ENCODE data around the gene RASSF3.
A peak's percentile ranks its signal among the peaks of the same experiment; 100 is the strongest.
"Not testable (repeated sequence)": the region's sequence is repeated elsewhere in the genome, so short reads cannot be mapped to it uniquely, and the experiment has no call there.

RASSF3 gene, protein sequence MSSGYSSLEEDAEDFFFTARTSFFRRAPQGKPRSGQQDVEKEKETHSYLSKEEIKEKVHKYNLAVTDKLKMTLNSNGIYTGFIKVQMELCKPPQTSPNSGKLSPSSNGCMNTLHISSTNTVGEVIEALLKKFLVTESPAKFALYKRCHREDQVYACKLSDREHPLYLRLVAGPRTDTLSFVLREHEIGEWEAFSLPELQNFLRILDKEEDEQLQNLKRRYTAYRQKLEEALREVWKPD

DNA sequence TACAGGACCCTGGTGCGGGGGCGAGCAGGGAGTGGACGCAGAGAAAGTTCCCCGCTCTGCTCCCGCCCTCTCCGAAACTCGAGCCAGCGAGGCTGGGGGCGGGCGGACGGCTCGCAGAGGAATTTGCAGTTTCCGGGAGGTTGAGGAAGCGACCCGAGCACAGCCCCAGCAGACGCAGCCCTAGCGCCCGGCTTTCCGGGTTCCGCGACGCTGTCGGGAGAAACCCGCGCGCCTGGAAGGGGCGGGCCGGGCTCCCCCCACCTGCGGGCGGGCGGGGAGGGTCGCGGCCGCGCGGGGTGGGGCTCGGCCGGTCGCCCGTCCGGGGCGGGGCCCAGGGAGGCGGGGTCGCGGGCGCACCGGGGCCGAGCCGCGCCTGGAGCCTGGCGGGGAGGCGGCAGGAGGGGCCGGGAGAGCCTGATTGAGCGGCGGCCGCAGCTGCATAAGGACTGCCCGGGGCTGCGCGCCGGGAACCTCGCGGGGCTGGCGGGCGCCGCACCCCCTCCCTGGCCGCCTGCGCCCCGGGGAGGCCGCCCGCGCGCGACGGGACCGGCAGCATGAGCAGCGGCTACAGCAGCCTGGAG is at the start of gene RASSF3:
Gene RASSF3, plus strand, starts transcription at position 417 of the 581 bp plus-strand sequence. Its CDS starts 138 bp downstream, at position 555.
- DNase-seq (ENCODE audit: extremely low read depth in 1 of 2, low read depth in 1 of 2) = peak; percentile 61 to 65

DNA sequence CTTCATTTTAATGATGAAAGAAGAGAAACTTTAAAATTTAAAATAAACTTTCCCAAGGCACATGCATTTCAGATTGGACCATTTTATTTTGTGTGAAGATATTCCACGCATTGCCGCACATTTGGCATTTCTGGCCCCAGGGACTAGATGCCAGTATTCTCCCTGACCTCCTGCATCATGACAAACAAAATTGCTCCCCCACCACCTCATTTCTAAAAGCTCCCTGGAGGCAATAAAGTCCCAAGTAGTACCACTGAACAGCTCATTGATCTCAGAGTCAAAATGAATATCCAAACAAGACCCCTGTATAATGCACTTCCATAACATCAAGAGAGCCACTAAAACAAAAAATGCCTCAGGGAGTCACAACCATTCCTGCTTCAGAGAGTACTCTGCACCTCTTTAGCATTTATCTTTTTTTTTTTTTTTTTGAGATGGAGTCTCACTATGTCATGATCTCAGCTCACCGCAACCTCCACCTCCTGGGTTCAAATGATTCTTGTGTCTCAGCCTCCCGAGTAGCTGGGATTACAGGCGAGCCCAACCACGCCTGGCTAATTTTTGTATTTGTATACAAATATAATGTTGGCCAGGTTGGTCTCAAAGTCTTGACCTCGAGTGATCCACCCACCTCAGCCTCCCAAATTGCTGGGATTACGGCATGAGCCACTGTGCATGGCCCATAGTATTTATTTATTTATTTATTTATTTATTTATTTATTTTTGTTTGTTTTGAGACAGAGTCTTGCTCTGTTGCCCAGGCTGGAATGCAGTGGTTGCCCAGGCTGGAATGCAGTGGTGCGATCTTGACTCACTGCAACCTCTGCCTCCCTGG is 48.8 kb upstream of the RASSF3 start:
- no peak for DNase-seq (ENCODE audit: extremely low read depth in 1 of 2, low read depth in 1 of 2)

DNA sequence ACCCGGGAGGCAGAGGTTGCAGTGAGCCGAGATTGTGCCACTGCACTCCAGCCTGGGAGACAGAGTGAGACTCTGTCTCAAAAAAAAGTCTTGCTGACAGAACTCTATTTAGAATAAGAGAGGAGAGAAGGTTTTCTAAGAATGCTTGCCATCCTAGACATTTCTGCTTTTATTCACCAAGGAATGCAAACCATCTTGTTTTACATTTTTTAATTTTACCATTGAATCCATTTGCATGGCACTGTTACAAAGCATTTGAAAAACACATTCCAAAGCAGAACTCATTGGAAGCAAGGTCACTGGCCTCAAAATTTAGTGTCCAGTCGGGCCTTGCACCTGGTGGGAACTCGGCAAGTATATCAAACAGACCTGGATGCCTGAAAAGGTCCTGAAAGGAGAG is 44.2 kb upstream of the RASSF3 start:
- no peak for DNase-seq (ENCODE audit: extremely low read depth in 1 of 2, low read depth in 1 of 2)

DNA sequence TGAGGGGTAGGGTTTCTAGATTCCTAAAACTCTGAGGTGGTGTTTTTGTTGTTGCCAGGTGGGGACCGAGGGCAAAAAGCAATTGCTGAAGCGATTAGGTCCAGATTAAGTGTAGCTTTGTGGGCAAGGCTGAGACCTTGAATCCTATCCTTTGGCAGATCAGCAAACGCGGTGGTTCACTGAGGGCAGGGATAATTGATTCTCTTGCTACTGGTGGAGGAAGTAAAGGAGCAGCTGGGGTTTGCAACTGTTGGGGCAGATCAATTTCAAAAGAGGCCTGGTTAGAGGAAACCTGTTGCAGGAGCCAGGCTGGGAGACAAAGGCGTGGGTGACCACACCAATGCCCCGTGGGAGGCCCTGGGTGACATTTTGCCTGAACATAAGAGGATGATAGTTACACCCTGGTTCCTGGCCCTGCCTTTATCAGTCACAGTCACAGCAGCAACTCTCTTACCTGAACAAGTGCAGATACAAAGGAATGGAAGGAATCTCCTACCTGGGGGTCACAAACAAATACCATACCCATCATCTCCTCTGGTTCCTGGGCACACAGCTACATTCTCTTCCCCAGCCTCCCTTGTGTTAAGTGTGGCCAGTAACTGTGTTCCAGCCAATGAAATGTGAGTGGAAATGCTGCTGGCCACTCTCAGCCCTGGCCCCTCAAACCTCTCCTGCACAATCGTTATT is 43.3 kb upstream of the RASSF3 start:
- no peak for DNase-seq (ENCODE audit: extremely low read depth in 1 of 2, low read depth in 1 of 2)

DNA sequence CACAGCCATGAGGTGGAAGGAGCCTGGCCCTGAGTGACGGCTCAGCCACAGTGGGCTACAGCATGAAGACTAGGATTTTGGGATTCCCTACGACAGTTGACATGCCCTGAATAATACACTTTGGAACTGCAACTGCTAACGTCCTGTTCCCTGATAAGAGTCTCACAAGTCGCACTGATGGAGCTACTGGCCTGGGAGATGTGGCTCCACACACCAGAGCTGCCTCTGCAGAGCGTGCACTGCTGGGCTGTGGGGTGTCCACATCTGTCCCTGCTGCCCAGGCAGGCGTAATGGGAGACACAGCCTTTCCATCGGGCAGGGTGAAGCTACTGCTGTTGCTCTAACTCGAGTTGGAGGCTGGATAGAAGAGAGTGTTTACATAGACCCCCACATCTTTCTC is 42.7 kb upstream of the RASSF3 start:
- no peak for DNase-seq (ENCODE audit: extremely low read depth in 1 of 2, low read depth in 1 of 2)

DNA sequence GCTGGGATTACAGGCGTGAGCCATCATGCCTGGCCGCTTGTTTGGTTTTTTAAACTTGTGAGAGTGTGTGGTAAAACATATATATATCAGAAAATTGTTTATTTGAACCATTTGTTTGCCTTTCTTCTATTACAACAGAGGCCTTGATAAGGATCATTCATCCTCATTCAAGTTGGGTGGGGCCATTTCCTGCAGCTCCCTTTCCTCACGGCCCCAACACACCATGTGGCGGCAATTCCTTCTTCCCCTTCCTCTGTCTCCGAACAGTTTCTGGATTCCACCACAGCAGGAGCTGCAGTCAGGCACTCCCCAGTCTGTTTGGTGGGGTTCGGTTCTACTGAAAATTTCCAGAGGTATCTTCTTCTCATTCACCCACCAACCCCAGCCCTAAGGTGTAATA is 42.0 kb upstream of the RASSF3 start:
- no peak for DNase-seq (ENCODE audit: extremely low read depth in 1 of 2, low read depth in 1 of 2)

DNA sequence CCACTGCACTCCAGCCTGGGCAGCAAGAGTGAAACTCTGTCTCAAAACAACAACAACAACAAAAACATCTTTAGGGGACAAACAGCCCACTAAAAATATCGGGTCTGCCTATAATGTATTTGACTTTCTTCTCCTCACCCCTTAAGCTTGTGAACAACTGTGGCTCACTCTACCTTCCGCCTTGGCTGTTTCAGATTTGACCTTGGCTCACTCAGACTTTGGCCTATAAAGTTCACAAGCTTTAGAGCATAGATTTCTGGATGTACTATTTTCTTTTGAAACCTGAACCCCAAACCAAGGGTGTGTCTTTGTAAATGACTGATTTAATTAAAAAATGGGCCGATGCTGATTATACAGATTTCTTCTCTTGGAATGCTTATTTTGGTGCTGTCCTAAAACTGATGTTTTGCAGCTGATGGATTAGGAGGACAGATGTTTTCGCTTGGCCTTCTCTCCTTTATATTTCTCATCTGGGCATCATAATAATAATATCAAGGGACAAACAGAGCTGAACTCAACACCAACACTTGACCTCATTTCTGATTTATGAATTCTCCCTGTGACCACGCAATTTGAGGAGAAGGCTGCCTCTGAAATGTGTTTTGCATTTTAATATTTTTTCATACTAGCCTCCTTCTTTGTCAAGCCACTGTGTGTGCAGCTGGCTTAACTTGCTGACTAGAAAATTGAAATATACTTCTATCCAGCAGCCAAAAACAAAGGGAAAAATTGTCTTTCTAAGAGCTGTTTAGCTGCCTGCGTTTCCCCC is 40.2 kb upstream of the RASSF3 start:
- DNase-seq (ENCODE audit: extremely low read depth in 1 of 2, low read depth in 1 of 2) = no peak

DNA sequence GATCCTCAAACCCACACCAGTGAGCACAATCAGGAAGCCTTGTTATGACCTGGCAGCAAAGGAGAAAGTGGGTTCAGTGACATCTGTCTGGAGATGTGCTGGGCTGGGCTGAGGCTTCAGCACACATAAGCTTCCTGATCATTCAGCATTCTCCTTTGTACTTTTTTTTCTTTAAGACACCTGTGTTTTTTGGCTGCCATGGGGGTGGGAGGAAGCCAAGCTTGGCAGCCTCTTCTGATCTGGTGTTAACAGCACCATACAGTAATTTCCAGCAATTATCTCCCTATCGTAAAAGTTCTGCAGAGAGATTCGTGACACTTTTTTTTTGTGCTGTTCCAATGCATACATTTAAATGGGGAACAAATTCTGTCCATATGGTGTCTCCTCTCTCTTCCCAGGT is 38.9 kb upstream of the RASSF3 start:
- no peak for DNase-seq (ENCODE audit: extremely low read depth in 1 of 2, low read depth in 1 of 2)

DNA sequence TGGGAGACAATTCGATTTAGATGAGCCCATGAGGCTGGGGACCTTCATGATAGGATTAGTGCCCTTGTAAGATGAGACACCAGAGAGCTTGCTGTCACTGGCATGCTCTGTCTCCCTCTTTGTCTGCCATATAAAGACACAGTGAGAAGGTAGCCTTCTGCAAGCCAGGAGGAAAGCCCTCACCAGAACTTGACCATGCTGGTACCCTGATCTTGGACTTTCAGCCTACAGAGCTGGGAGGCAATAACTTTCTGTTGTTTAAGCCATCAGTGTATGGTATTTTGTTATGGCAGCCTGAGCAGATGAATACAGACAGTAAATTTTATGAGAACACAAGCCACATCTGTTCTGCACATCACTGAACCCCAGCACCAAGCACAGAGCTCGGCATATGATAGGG is 38.1 kb upstream of the RASSF3 start:
- DNase-seq (ENCODE audit: extremely low read depth in 1 of 2, low read depth in 1 of 2) = no peak

DNA sequence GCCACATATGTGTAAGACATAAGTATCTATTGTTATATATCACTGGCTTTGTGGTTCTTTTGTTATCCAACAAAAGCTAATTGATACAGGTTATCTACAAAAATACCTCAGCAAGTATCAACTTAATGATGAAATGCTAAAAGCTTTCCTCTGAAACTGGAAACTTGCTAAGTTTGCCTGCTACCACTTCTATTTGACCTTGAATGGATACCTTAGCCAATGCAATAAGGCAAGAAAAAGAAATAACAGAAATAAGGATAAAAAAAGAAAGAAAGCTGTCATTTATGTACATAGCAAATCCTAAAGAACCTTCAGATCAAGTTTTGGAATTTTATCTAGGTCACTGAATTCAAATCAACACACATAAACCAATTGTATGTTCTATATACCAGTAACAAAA is 35.5 kb upstream of the RASSF3 start:
- no peak for DNase-seq (ENCODE audit: extremely low read depth in 1 of 2, low read depth in 1 of 2)

DNA sequence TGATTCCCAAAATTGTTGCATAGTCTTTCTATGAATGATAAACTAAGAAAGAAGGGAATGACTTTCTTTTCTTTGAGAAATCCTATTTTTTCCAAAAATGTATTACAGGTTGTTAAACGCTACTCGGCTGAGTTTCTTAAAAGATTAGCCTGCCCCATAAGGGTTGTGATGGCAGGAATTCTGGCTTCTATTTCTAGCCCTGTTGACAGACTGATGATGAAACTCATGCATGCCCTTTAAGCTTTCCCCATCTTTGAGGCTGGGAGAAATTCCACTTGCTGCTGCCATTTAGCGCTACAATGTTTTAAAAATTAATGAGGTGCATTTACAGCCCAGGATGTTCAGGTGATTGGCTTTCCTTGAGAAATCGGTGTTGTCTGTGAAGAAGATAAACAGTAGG is 33.2 kb upstream of the RASSF3 start:
- DNase-seq (ENCODE audit: extremely low read depth in 1 of 2, low read depth in 1 of 2) = no peak

DNA sequence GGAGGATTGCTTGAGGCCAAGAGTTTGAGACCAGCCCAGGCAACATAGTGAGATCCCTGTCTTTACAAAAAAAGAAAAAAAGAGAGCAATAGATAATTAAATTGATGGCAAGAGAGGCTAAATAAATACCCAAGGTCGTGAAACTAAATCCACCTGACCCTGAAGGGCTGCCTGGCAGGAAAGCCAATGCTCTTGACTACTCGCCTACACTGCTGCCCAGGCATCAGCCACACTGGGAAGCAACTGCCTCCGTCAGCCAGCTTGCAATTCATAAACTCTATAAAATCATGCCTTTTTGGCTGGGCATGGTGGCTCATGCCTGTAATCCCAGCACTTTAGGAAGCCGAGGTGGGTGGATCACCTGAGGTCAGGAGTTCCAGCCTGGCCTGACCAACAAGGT is 31.7 kb upstream of the RASSF3 start:
- no peak for DNase-seq (ENCODE audit: extremely low read depth in 1 of 2, low read depth in 1 of 2)

DNA sequence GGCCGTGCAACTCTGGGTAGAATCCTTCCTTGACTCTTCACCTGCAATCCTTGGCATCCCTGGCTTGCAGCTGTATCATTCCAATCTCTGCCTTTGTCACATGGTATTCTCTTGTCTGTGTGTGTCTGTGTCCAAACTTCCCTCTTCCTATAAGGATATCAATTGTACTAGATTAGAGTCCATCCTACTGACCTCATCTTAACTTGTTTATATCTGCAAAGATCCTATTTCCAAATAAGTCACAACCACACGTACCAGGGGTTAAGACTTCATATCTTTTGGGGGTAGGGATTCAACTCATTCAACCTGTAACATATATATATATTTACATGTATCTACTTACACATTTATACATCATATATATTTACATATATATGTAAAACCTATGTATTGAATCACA is 29.6 kb upstream of the RASSF3 start:
- DNase-seq (ENCODE audit: extremely low read depth in 1 of 2, low read depth in 1 of 2) = no peak

DNA sequence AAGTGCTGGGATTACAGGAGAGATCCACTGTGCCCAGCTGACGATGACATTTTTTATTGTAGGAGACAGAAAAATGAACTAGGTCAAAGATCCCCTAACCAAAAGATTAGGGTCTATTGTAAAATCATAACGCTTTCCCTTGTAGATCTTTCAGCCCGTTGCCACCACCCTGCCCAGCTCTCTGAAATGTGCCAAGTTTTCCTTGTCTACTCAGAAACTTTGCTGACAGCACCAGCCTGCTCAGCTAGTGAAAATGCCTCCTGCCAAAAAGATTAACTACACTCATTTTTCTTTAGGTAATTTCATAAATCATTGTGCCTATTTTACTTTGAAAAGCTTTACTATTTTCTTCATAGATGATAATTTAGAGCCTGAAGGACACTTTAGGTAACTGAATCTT is 28.2 kb upstream of the RASSF3 start:
- DNase-seq (ENCODE audit: extremely low read depth in 1 of 2, low read depth in 1 of 2) = no peak

DNA sequence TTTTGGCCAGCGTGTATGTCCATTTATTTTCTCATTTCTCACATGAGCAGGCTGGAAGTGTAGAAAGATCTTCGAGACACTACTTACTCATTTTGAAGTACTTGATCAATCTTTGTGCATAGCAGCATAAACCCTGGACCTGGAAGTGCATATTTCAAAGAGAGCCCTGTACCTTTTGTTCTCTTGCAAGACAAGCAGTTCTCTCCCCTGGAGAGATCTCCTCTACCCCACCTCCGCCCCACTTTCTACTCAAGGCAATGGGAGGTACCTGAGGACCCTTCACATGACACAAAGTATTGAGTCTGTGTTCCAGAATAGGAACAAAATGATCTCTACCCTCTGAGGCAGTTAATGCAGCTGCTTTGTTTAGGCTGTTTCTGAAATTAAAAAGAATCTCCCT is 27.4 kb upstream of the RASSF3 start:
- DNase-seq (ENCODE audit: extremely low read depth in 1 of 2, low read depth in 1 of 2) = no peak

DNA sequence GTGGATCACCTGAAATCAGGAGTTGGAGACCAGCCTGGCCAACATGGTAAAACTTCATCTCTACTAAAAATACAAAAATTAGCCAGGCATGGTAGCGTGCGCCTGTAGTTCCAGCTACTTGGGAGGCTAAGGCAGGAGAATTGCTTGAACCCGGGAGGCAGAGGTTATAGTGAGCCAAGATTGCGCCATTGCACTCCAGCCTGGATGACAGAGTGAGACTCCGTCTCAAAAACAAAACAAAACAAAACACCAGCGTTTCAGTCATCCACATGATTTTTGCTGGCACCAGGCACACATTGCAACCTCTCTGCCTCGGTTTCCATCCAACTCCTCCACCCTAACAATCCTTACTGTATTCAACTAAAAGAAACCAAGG is 26.9 kb upstream of the RASSF3 start:
- not testable (repeated sequence) for DNase-seq (ENCODE audit: extremely low read depth in 1 of 2, low read depth in 1 of 2)

DNA sequence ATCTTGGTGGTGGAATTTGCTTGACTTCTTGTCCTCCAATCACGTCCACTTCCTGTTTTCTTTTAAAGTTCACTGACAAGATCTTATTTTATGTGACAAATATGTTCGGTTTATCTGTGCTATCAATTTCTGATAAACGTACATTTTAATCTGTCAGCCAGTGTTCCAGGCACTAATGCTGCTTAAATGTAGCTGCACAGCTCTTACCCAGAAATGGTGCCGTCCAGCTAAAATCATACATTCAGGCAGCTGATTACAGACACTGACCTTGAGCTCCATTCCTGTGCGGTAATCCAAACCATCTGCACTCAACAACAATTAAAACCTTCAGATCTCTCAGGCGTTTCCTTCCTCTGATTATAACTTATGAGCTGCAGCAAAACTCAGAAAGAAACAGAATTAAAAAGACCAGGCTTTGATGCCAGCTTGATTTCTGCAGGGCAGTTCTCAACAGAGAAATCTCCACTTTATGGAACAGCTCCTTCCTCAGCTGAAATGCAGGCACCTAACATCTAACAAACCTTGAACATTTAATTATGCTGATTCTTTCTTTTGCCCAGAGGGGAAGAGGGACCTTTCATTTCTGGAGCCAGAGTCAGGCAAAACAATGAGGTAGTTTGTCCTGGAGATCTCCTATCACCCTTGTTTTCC is 26.4 kb upstream of the RASSF3 start:
- no peak for DNase-seq (ENCODE audit: extremely low read depth in 1 of 2, low read depth in 1 of 2)

DNA sequence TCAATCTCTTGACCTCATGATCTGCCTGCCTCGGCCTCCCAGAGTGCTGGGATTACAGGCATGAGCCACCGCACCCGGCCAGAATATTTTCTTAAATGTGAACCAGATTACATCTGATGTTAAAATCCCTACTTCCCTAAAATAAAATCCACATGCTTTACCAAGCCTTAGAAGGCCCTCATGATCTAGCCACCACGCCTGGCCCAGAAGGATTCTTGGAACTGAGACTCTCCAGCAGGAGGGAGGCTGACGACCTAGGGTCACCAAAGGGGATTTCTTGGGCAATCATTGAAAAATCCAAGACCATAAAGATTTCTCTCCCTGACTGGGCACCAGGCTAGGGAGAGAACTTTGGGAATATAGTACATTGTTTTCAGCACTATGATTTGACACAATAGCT is 25.2 kb upstream of the RASSF3 start:
- no peak for DNase-seq (ENCODE audit: extremely low read depth in 1 of 2, low read depth in 1 of 2)

DNA sequence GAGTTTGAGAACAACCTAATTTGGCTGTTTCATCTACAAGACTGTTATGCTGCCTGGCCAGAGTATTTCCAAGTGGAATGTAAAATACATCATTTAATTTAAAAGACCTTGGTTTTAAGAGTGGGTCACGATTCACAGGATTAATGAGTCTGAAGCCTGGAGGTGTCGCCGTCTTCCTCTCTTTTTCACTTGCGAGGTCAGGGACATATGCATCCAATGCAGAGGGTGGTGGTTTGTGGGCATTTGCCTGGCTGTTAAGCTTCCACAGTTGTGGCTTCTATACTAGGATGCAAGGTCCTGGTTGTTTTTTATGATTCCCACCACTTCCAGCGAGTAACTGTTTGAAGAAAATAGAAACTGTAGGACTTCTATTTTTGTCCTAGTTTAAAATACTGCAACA is 22.8 kb upstream of the RASSF3 start:
- DNase-seq (ENCODE audit: extremely low read depth in 1 of 2, low read depth in 1 of 2) = no peak

DNA sequence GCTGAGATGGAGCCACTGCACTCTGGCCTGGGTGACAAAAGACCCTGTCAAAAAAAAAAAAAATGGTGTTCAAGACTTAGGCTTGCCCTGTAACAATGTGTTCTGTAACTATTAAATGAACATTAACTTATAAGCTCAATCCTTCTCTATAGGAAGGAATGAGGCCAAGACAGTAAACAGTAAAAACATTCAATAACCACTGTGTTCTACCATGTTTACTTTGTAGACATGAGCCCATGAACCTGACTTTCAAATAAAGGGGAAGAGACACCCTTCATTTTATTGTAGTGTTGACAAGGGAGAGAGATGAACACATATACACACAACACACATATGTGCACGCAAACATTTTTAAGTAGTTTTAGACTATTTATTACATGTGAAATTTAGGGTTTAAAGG is 20.1 kb upstream of the RASSF3 start:
- DNase-seq (ENCODE audit: extremely low read depth in 1 of 2, low read depth in 1 of 2) = no peak

Measured in stimulated activated CD8-positive, alpha-beta memory T cell treated with anti-CD3 and anti-CD28 coated beads, Interleukin-7, amount 100 ng/mL, for 48 hours (primary cell).